Small intestine (tissue), 7 donors: ENCODE data around the gene TBCD. TPM values are rescaled to one million over a fixed set of nuclear protein-coding genes. Genes with fewer than 3 reads are reported as not detected.

Experiments used
- DNase-seq, 2 donors: peaks; one replicate each; pipeline versions ENCODE4 v3.0.0 to v3.0.0-alpha.2; 2013
- FAIRE-seq: peaks from 2 replicates; lab custom pipeline; 2012; peaks lifted over from hg19 to GRCh38; lab: Jason Lieb, UNC
- H3K27ac ChIP-seq, 3 donors: one replicate each; pipeline ENCODE4 v1.5.1; 2013; ENCODE audit warnings: low read length in 2 of 3, mild to moderate bottlenecking in 2 of 3, control low read depth in 1 of 3, inconsistent platforms in 1 of 3, low read depth in 1 of 3, moderate library complexity in 1 of 3
- H3K27me3 ChIP-seq, 3 donors: one replicate each; pipeline ENCODE4 v1.6.1; 2013; ENCODE audit warnings: low read length in 3 of 3, inconsistent platforms in 1 of 3; ENCODE audit not compliant: control insufficient read depth in 3 of 3, insufficient read depth in 3 of 3
- H3K36me3 ChIP-seq, 3 donors: one replicate each; pipeline ENCODE4 v1.6.1; 2013; ENCODE audit warnings: low read length in 3 of 3, inconsistent platforms in 1 of 3, low read depth in 1 of 3, mild to moderate bottlenecking in 1 of 3, moderate library complexity in 1 of 3; ENCODE audit not compliant: control insufficient read depth in 3 of 3, insufficient read depth in 2 of 3
- H3K4me1 ChIP-seq, 3 donors: one replicate each; pipeline ENCODE4 v1.6.1; 2013; ENCODE audit warnings: low read length in 2 of 3, inconsistent platforms in 1 of 3, low read depth in 1 of 3, mild to moderate bottlenecking in 1 of 3, moderate library complexity in 1 of 3; ENCODE audit not compliant: control insufficient read depth in 3 of 3, insufficient read depth in 2 of 3
- H3K4me3 ChIP-seq, 3 donors: one replicate each; pipeline ENCODE4 v1.5.1; 2013; ENCODE audit warnings: low read length in 3 of 3, control low read depth in 1 of 3, inconsistent platforms in 1 of 3, low read depth in 1 of 3, mild to moderate bottlenecking in 1 of 3, moderate library complexity in 1 of 3
- H3K9me3 ChIP-seq, 2 donors: one replicate each; pipeline ENCODE4 v1.6.1; 2013; ENCODE audit warnings: low read depth in 1 of 2, low read length in 1 of 2; ENCODE audit not compliant: control insufficient read depth in 2 of 2, insufficient read depth in 1 of 2
- WGBS, 3 donors: extraction: QIAGEN DNeasy Blood & Tissue Kit; methylation state at CpG; one replicate each; pipeline ENCODE4 v1.1.7; 2013; 5-methylcytosine and 5-hydroxymethylcytosine counted together
- polyA plus RNA-seq, 4 donors: library from polyadenylated mRNA; stranded (reverse) in 3 of 4; unstranded in 1 of 4; fragments of 200-250 nt in 3 of 4; fragments of 120-200 nt in 1 of 4; gene quantifications; one replicate each; pipeline versions ENCODE4 v1.2.1 to v1.2.3, GENCODE V29; 2013
- donor health status: healthy with polysubstance abuse.
- donor health status: control.
- donor health status: control.
- donor health status: Bipolar disorder and iron deficiency.
- donor health status: healthy.

TBCD gene
- polyA plus RNA-seq, 4 donors: 38.7 to 83.7 (median 67.3) TPM

GRCh38 chr17:82828875-82829487, 77.1 kb downstream of the TBCD start:
- WGBS, 3 donors: 96 to 98% (median 98%) methylated on average over 26 of the region's 26 CpGs
- FAIRE-seq: no peak

GRCh38 chr17:82830249-82830661, 78.4 kb downstream of the TBCD start:
- H3K4me1 ChIP-seq: no peaks in the 10 kb centered on the region
- no peak overlapping the region for H3K27ac ChIP-seq
- no peaks in the 10 kb centered on the region for H3K9me3 ChIP-seq
- no peak for FAIRE-seq
- WGBS, 3 donors: 64 to 93% (median 83%) methylated on average over 22 of the region's 22 CpGs
- no peaks in the 10 kb centered on the region for H3K27me3 ChIP-seq
- H3K36me3 ChIP-seq: peaks cover 0 to 62% (median 0%) of the 10 kb centered on the region in 3 donors
- no peak overlapping the region for H3K4me3 ChIP-seq
- peak in 1 of 2 donors; percentile 34 for DNase-seq

More at GRCh38 chr17:82828875-82829487, 77.1 kb downstream of the TBCD start:
- no peak overlapping the region for H3K4me3 ChIP-seq
- H3K36me3 ChIP-seq: peaks cover 0 to 63% (median 0%) of the 10 kb centered on the region in 3 donors
- H3K27ac ChIP-seq: no peak overlapping the region
- DNase-seq: no peak
- no peaks in the 10 kb centered on the region for H3K27me3 ChIP-seq
- no peaks in the 10 kb centered on the region for H3K9me3 ChIP-seq
- H3K4me1 ChIP-seq: no peaks in the 10 kb centered on the region

DNA sequence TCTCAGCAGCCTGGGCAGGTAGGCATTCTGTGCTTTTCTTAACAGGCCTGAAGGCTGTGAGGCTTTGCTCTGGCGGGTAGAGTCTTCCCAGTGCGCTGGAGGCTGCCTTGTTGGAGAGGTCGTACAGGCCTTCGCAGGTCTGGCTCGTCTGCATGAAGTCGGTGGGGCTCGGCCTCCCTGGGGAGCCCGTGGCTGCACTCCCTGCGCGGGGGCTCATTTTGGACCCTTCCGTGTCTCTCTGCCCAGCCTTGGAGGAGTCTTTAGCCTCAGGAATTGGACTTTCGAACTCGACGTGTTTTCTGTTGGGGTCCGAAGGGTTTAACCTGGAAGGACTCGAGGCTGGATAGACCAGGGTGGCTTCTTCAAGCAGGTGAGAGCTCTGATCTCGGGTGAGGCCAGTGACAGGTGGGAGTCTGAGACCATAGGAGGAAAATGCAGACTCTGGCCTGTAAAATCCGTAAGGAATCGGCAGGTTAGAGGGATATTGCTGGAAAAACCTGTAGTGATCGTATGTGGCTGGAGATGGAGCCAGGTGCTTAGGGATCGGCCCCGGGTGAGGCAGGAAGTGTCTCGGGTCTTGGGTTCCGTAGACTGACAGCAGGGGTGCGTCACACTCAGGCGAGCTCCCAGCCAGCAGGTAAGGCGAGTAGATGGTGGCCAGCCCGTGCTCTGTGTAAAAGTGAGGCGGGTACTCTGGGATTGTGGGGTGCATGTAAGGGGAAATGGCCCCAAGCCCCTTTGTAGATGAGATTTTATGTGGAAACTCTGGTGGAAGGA, 79.4 kb downstream of the TBCD start:
- H3K27me3 ChIP-seq: no peaks in the 10 kb centered on the region
- no peak for FAIRE-seq
- peaks cover 0 to under 1% (median 0%) of the 10 kb centered on the region in 3 donors for H3K4me1 ChIP-seq
- H3K9me3 ChIP-seq: no peaks in the 10 kb centered on the region
- H3K36me3 ChIP-seq: peaks cover 0 to 67% (median 0%) of the 10 kb centered on the region in 3 donors
- 95% methylated on average over 29 of the region's 29 CpGs for WGBS, 3 donors
- H3K4me3 ChIP-seq: no peak overlapping the region
- peak overlapping the region in 1 of 3 donors; percentile 1 for H3K27ac ChIP-seq
- no peak for DNase-seq

DNA sequence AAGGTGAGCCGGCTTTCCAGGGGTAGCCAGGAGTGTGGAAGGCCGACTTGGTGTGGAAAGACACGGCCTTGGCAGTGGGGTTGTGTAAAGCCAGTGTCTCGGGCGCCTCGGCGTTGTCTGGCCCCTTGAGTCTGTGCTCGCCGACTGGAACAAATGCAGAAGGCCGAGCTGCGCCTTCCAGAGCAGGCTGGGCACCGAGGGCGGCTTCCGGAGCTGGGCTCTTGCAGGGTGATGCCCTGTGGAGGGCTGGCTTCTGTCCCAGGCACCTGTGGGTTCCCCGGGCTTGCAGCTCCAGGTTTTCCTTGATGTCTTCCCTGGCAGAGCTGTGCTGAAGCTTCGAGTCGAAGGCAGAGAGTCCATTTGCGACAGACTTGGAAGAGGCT, 79.9 kb downstream of the TBCD start:
- Histone ChIP-seq H3K4me1 (peaks cover 0 to 3% (median 0%) of the 10 kb centered on the region in 3 donors), H3K27ac (no peak overlapping the region), H3K4me3 (no peak overlapping the region), H3K36me3 (peaks cover 0 to 66% (median 0%) of the 10 kb centered on the region in 3 donors), H3K27me3 (no peaks in the 10 kb centered on the region), H3K9me3 (no peaks in the 10 kb centered on the region)
- FAIRE-seq (no peak), DNase-seq (no peak)
- 87 to 96% (median 94%) methylated on average over 18 of the region's 18 CpGs for WGBS, 3 donors

GRCh38 chr17:82832411-82832810, 80.5 kb downstream of the TBCD start:
- no peak overlapping the region for H3K27ac ChIP-seq
- H3K9me3 ChIP-seq: no peaks in the 10 kb centered on the region
- H3K4me1 ChIP-seq: peaks cover 0 to 7% (median 0%) of the 10 kb centered on the region in 3 donors
- DNase-seq (no peak), FAIRE-seq (no peak)
- H3K27me3 ChIP-seq: no peaks in the 10 kb centered on the region
- H3K36me3 ChIP-seq: peaks cover 0 to 61% (median 0%) of the 10 kb centered on the region in 3 donors
- WGBS, 3 donors: 88 to 93% (median 91%) methylated on average over 20 of the region's 20 CpGs
- H3K4me3 ChIP-seq: no peak overlapping the region

DNA sequence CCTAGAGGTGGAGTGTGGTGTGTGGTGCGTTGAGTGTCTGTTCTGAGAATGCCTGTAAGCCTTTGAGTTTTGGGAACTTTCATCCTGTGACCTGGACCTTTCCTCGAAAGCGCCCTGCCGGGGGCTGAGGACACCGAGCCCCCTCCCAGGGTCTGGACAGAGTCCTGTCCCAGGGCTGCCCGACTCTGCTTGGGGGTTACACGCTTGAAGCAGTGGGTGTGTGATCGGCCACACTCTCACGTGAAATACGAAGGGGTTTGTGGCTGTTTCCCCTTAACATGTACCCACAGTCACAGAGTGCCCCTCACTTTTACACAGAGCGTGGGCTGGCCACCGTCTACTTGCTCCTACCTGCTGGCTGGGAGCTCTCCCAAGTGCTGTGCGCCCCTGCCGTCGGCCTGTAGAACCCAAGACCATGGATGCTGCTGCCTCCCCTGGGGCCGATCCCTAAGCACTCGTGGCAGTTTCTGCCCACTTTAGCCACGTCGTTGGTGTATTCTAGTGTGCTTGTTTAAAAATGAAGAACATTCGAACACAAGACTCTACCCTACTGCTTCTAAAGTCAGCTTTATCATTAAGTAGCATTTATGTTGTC, 81.1 kb downstream of the TBCD start:
- Histone ChIP-seq H3K27ac (no peak overlapping the region), H3K4me3 (no peak overlapping the region), H3K27me3 (no peaks in the 10 kb centered on the region), H3K36me3 (peaks cover 0 to 60% (median 0%) of the 10 kb centered on the region in 3 donors), H3K4me1 (peaks cover 0 to 13% (median 3%) of the 10 kb centered on the region in 3 donors), H3K9me3 (no peaks in the 10 kb centered on the region)
- DNase-seq: no peak
- 94 to 97% (median 95%) methylated on average over 20 of the region's 20 CpGs for WGBS, 3 donors
- FAIRE-seq: no peak

DNA sequence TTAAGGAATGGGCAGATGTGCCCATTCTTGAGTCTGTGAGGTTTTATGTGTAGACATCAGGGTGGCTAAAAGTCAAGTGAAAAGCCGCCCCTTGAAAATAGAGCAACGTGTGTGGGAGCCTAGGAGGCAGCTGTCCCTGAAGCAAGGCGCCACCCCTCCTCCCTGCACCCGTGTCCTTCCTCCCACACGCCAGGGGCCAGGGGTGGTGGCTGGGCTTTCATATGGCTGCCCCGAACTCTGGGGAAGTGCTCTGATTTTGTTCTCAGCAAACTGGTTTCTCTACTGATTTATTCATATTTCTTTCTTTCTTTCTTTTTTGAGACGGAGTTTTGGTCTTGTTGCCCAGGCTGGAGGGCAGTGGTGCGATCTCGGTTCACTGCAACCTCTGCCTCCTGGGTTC, 83.3 kb downstream of the TBCD start:
- no peaks in the 10 kb centered on the region for H3K9me3 ChIP-seq
- peaks cover 0 to 48% (median 0%) of the 10 kb centered on the region in 3 donors for H3K36me3 ChIP-seq
- DNase-seq: no peak
- WGBS, 3 donors: 84 to 87% (median 85%) methylated on average over 9 of the region's 9 CpGs
- no peak overlapping the region for H3K27ac ChIP-seq
- no peak overlapping the region for H3K4me3 ChIP-seq
- no peaks in the 10 kb centered on the region for H3K27me3 ChIP-seq
- FAIRE-seq: no peak
- peaks cover 0 to 20% (median 3%) of the 10 kb centered on the region in 3 donors for H3K4me1 ChIP-seq

GRCh38 chr17:82835766-82836512, 84.1 kb downstream of the TBCD start:
- H3K4me1 ChIP-seq: peaks cover 0 to 20% (median 3%) of the 10 kb centered on the region in 3 donors
- no peak for FAIRE-seq
- H3K4me3 ChIP-seq: no peak overlapping the region
- WGBS, 3 donors: 92 to 96% (median 93%) methylated on average over 28 of the region's 28 CpGs
- no peaks in the 10 kb centered on the region for H3K27me3 ChIP-seq
- peaks cover 0 to 49% (median 0%) of the 10 kb centered on the region in 3 donors for H3K36me3 ChIP-seq
- H3K9me3 ChIP-seq: no peaks in the 10 kb centered on the region
- no peak for DNase-seq
- no peak overlapping the region for H3K27ac ChIP-seq
